H1 (cell line): ENCODE data around the gene PTPRC.

Experiments
- CBX5 ChIP-seq: fragments of 300-800, 300-1000 bp; sonication (generic); IDR thresholded peaks from 2 replicates; pipeline ENCODE4 v1.7.1; 2016; ENCODE audit warnings: antibody characterized with exemption, low read length, low read depth
- CHD2 ChIP-seq: IDR thresholded peaks from 2 replicates; pipeline ENCODE4 v1.6.1; 2012; ENCODE audit warnings: low read length, improper control_type of control experiment
- CTBP2 ChIP-seq: IDR thresholded peaks from 2 replicates; pipeline ENCODE4 v1.7.0; 2011; ENCODE audit warnings: borderline replicate concordance, mild to moderate bottlenecking, moderate library complexity, mixed read lengths, low read length; ENCODE audit not compliant: insufficient read depth, insufficient read length
- EGR1 ChIP-seq: IDR thresholded peaks from 2 replicates; pipeline ENCODE4 v1.6.1; 2011; ENCODE audit warnings: low read depth, low read length, borderline replicate concordance
- EP300 ChIP-seq, 2 experiments: IDR thresholded peaks; 1 replicate in 1 of 2; 2 replicates in 1 of 2; pipeline ENCODE4 v1.6.1; 2011 to 2012; ENCODE audit warnings: low read depth in 2 of 2, low read length in 2 of 2, mild to moderate bottlenecking in 2 of 2, borderline replicate concordance in 1 of 2, inconsistent platforms in 1 of 2, moderate library complexity in 1 of 2
- MAFK ChIP-seq: IDR thresholded peaks from 2 replicates; pipeline ENCODE4 v1.6.1; 2012; ENCODE audit warnings: low read depth, mild to moderate bottlenecking, improper control_type of control experiment, low read length
- POLR2A ChIP-seq, 2 experiments: IDR thresholded peaks; 1 replicate in 1 of 2; 2 replicates in 1 of 2; pipeline ENCODE4 v1.6.1; 2011; ENCODE audit warnings: low read depth in 2 of 2, low read length in 2 of 2, mild to moderate bottlenecking in 2 of 2; ENCODE audit errors: control extremely low read depth in 1 of 2
- RAD21 ChIP-seq, 2 experiments: IDR thresholded peaks in 1 of 2; conservative IDR thresholded peaks in 1 of 2; 2 replicates each; pipeline ENCODE4 v1.6.1; 2011; ENCODE audit warnings: low read depth in 2 of 2, low read length in 2 of 2, improper control_type of control experiment in 1 of 2, inconsistent platforms in 1 of 2, mild to moderate bottlenecking in 1 of 2, moderate library complexity in 1 of 2
- USF2 ChIP-seq: IDR thresholded peaks from 2 replicates; pipeline ENCODE4 v1.6.1; 2011; ENCODE audit warnings: low read length, improper control_type of control experiment
- YY1 ChIP-seq: IDR thresholded peaks from 2 replicates; pipeline ENCODE4 v1.6.1; 2011; ENCODE audit warnings: low read depth, mild to moderate bottlenecking, low read length
- TF ChIP-seq, protein P1 (sequence below), 3 experiments: IDR thresholded peaks; 1 replicate in 2 of 3; 2 replicates in 1 of 3; pipeline versions ENCODE4 v1.5.1 to v1.6.1; 2011; ENCODE audit warnings: low read length in 3 of 3, mild to moderate bottlenecking in 3 of 3, inconsistent platforms in 2 of 3, low read depth in 1 of 3, moderate library complexity in 1 of 3; ENCODE audit not compliant: insufficient read depth in 1 of 3; ENCODE audit errors: control extremely low read depth in 1 of 3
- TF ChIP-seq, protein P2 (sequence below): IDR thresholded peaks from 2 replicates; pipeline ENCODE4 v1.6.1; 2011; ENCODE audit warnings: low read depth, mild to moderate bottlenecking, low read length; ENCODE audit not compliant: insufficient read depth

DNA sequence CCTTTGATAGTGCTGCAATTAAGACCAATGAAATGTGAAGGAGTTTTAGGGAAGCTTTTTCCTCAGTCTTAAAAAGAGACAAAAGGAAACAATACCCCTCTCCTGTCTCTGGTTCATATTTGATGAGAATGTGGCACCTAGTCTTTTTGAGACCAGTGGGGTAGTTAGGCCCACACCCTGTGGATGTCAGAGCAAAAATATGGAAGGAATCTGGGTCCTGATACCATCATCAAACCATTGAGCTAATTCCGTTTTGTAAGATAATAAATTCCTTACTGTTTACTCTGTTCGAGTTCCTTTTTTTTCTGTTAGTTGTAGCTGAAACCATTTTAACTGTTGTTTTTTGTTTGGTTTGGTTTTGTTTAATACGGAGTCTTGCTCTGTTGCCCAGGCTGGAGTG lies 33.3 kb downstream of the PTPRC start:
- TF ChIP-seq MAFK (no peak), CHD2 (no peak), POLR2A (IDR thresholded peaks at IDR 0.05; ENCODE audit: control extremely low read depth in 1 of 2, low read depth in 2 of 2, low read length in 2 of 2) (no peak), RAD21 (IDR thresholded peaks at IDR 0.05 in 1 of 2, conservative IDR thresholded peaks at IDR 0.05 in 1 of 2; ENCODE audit: low read depth in 2 of 2, low read length in 2 of 2) (no peak), CBX5 (no peak), YY1 (no peak), CTBP2 (no peak), USF2 (no peak), EGR1 (no peak), EP300 (IDR thresholded peaks at IDR 0.05; ENCODE audit: borderline replicate concordance in 1 of 2, low read depth in 2 of 2, low read length in 2 of 2) (no peak)
- TF ChIP-seq, protein P1, sequence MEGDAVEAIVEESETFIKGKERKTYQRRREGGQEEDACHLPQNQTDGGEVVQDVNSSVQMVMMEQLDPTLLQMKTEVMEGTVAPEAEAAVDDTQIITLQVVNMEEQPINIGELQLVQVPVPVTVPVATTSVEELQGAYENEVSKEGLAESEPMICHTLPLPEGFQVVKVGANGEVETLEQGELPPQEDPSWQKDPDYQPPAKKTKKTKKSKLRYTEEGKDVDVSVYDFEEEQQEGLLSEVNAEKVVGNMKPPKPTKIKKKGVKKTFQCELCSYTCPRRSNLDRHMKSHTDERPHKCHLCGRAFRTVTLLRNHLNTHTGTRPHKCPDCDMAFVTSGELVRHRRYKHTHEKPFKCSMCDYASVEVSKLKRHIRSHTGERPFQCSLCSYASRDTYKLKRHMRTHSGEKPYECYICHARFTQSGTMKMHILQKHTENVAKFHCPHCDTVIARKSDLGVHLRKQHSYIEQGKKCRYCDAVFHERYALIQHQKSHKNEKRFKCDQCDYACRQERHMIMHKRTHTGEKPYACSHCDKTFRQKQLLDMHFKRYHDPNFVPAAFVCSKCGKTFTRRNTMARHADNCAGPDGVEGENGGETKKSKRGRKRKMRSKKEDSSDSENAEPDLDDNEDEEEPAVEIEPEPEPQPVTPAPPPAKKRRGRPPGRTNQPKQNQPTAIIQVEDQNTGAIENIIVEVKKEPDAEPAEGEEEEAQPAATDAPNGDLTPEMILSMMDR (IDR thresholded peaks at IDR 0.05; ENCODE audit: control extremely low read depth in 1 of 3, insufficient read depth in 1 of 3, low read depth in 1 of 3, low read length in 3 of 3), result no peak
- TF ChIP-seq, protein P2, sequence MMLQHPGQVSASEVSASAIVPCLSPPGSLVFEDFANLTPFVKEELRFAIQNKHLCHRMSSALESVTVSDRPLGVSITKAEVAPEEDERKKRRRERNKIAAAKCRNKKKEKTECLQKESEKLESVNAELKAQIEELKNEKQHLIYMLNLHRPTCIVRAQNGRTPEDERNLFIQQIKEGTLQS, result no peak
